ENCODE results near the gene TARS1. TPM values are rescaled to one million over a fixed set of nuclear protein-coding genes. Genes with fewer than 3 reads are reported as not detected.

Gene TARS1
- total RNA-seq (10 to 100 TPM; 83.0 to 97.5 TPM), polyA plus RNA-seq (10 to 100 TPM; 71.5 to 80.3 TPM)
- long read RNA-seq, donor 1, full-length matches to known transcripts = 24 of 42 reads
- long read RNA-seq, donor 1, partial matches to known transcripts = 18 of 42 reads
- long read RNA-seq, donor 1, other reads (novel, unspliced or antisense) = 0 of 42 reads
- long read RNA-seq, donor 2, partial matches to known transcripts = 0 of 1 reads
- long read RNA-seq, donor 2, other reads (novel, unspliced or antisense) = 0 of 1 reads
- long read RNA-seq, donor 3, full-length matches to known transcripts = 5 of 5 reads
- long read RNA-seq, donor 3, partial matches to known transcripts = 0 of 5 reads
- long read RNA-seq, donor 3, other reads (novel, unspliced or antisense) = 0 of 5 reads
- long read RNA-seq, donor 4, partial matches to known transcripts = 6 of 7 reads
- long read RNA-seq, donor 4, other reads (novel, unspliced or antisense) = 0 of 7 reads
- long read RNA-seq, donor 5, full-length matches to known transcripts = 21 of 21 reads
- long read RNA-seq, donor 5, partial matches to known transcripts = 0 of 21 reads
- long read RNA-seq, donor 5, other reads (novel, unspliced or antisense) = 0 of 21 reads

DNA sequence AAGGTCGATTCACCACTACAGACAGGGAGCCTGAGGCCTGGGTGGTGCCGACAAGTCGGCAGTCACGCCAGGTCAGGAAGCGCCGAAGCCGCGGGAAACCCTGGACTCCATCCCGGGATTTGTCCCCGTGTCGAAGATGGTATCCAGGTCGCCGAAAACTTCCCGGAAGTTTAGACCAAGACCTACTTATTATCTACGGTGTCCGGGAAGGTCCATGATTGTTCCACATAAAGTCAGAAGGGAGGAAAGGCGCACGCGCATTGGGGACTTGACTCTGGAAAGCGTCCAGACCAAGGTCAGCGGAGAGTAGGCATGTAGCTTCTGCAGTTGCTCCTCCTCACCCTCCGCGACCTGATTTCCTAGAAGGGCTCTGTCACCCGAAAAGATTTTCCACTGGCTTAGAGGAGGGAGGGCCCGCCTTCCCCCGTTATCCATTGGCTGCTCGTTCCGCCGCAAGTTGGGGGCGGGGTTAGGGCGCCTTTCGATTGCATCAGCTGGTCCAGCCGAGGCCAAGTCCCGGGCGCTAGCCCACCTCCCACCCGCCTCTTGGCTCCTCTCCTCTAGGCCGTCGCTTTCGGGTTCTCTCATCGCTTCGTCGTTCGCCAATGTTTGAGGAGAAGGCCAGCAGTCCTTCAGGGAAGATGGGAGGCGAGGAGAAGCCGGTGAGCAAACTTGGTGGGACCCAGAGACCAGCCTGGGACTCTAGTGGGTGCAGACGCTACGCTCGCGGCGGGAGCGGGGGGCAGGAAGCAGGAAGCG is at the start of gene TARS1:
TSS of gene TARS1 (plus strand) at position 484 of the 759 bp plus-strand sequence. CDS start at position 606, 122 bp downstream.
- ATAC-seq (ENCODE audit: insufficient read depth, low FRiP score) (peak; percentile 97), DNase-seq (peak; percentile 100)
- H3K4me3 ChIP-seq = peak within 1 kb of the TSS; percentile 76
- no peaks in the 10 kb centered on the region for H3K9me3 ChIP-seq (ENCODE audit: control insufficient read depth in 4 of 4, insufficient read depth in 3 of 4, low read length in 3 of 4)
- WGBS, 2 donors = 0% methylated on average over 52 of the region's 52 CpGs
- H3K4me1 ChIP-seq (ENCODE audit: control insufficient read depth in 5 of 5, insufficient read depth in 5 of 5, low read length in 5 of 5) = peaks cover 4 to 27% (median 12%) of the 10 kb centered on the region in 5 donors
- peaks cover under 1 to 5% (median 3%) of the 10 kb centered on the region in 4 donors for H3K36me3 ChIP-seq (ENCODE audit: control insufficient read depth in 4 of 4, insufficient read depth in 4 of 4, low read length in 4 of 4)
- TF ChIP-seq, protein P1, sequence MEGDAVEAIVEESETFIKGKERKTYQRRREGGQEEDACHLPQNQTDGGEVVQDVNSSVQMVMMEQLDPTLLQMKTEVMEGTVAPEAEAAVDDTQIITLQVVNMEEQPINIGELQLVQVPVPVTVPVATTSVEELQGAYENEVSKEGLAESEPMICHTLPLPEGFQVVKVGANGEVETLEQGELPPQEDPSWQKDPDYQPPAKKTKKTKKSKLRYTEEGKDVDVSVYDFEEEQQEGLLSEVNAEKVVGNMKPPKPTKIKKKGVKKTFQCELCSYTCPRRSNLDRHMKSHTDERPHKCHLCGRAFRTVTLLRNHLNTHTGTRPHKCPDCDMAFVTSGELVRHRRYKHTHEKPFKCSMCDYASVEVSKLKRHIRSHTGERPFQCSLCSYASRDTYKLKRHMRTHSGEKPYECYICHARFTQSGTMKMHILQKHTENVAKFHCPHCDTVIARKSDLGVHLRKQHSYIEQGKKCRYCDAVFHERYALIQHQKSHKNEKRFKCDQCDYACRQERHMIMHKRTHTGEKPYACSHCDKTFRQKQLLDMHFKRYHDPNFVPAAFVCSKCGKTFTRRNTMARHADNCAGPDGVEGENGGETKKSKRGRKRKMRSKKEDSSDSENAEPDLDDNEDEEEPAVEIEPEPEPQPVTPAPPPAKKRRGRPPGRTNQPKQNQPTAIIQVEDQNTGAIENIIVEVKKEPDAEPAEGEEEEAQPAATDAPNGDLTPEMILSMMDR (IDR thresholded peaks at IDR 0.05; ENCODE audit: control extremely low read depth, extremely low read depth) = no peak
- H3K9ac ChIP-seq (ENCODE audit: insufficient read depth in 1 of 2, low read length in 2 of 2) = peak within 1 kb of the TSS; percentile 85 to 91
- peak within 1 kb of the TSS; percentile 92 to 94 for H3K27ac ChIP-seq (ENCODE audit: low read depth in 1 of 2, low read length in 1 of 2)
- no peaks in the 10 kb centered on the region for H3K27me3 ChIP-seq (ENCODE audit: control insufficient read depth in 3 of 3, insufficient read depth in 3 of 3, low read length in 2 of 3)

DNA sequence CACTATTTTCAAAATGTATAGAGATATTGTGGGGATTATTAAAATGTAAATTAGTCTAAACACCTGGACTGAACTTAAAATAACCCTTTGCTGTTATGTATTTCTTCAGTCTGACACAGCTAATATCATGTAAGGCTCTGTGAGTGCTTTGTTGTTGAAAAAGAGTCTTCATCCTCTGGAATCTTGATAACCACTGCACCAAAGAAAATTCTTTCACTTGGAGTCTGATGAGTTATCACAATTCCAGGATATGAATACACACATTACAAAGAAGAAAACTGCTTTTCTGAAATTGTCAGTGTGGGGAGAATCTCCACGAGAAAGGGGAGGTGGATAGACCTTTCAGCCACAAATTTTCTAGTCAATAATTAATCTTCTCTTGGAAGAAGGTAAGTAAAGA is 42.3 kb upstream of the TARS1 start:
- Histone ChIP-seq H3K9me3 (ENCODE audit: control insufficient read depth in 4 of 4, insufficient read depth in 3 of 4, low read length in 3 of 4) (no peaks in the 10 kb centered on the region), H3K27ac (ENCODE audit: low read depth in 1 of 2, low read length in 1 of 2) (no peak overlapping the region)
- WGBS, 2 donors = 78 to 94% methylated on average over 1 of the region's 1 CpG

DNA sequence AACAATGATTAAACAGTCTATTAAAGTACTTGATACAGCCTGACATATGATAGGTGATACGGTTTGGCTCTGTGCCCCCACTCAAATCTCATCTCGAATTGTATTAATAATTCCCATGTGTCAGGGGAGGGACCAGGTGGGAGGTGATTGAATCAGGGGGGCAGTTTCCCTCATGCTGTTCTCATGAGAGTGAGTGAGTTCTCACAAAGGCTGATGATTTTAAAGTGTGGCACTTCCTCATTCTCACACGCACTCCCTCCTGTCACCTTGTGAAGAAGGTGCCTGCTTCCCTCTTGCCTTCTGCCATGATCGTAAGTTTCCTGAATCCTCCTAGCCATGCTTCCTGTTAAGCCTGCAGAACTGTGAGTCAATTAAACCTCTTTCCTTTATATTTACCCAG is 40.1 kb upstream of the TARS1 start:
- Histone ChIP-seq H3K27ac (ENCODE audit: low read depth in 1 of 2, low read length in 1 of 2) (no peak overlapping the region), H3K27me3 (ENCODE audit: control insufficient read depth in 3 of 3, insufficient read depth in 3 of 3, low read length in 2 of 3) (no peaks in the 10 kb centered on the region), H3K4me3 (no peak overlapping the region), H3K9me3 (ENCODE audit: control insufficient read depth in 4 of 4, insufficient read depth in 3 of 4, low read length in 3 of 4) (no peaks in the 10 kb centered on the region), H3K9ac (ENCODE audit: insufficient read depth in 1 of 2, low read length in 2 of 2) (no peak overlapping the region), H3K4me1 (ENCODE audit: control insufficient read depth in 5 of 5, insufficient read depth in 5 of 5, low read length in 5 of 5) (no peaks in the 10 kb centered on the region), H3K36me3 (ENCODE audit: control insufficient read depth in 4 of 4, insufficient read depth in 4 of 4, low read length in 4 of 4) (no peaks in the 10 kb centered on the region)
- TF ChIP-seq, protein P1 (IDR thresholded peaks at IDR 0.05; ENCODE audit: control extremely low read depth, extremely low read depth) = no peak
- no peak for ATAC-seq (ENCODE audit: insufficient read depth, low FRiP score)
- no peak for DNase-seq
- 33 to 51% methylated on average over 4 of the region's 4 CpGs for WGBS, 2 donors

More for the DNA sequence above, 42.3 kb upstream of the TARS1 start:
- Histone ChIP-seq H3K27me3 (ENCODE audit: control insufficient read depth in 3 of 3, insufficient read depth in 3 of 3, low read length in 2 of 3) (no peaks in the 10 kb centered on the region), H3K36me3 (ENCODE audit: control insufficient read depth in 4 of 4, insufficient read depth in 4 of 4, low read length in 4 of 4) (no peaks in the 10 kb centered on the region), H3K9ac (ENCODE audit: insufficient read depth in 1 of 2, low read length in 2 of 2) (no peak overlapping the region), H3K4me1 (ENCODE audit: control insufficient read depth in 5 of 5, insufficient read depth in 5 of 5, low read length in 5 of 5) (no peaks in the 10 kb centered on the region), H3K4me3 (no peak overlapping the region)
- no peak for DNase-seq
- no peak for ATAC-seq (ENCODE audit: insufficient read depth, low FRiP score)
- TF ChIP-seq, protein P1 (IDR thresholded peaks at IDR 0.05; ENCODE audit: control extremely low read depth, extremely low read depth) = no peak
